ENCODE measurements around the gene DAZL. TPM values are rescaled to one million over a fixed set of nuclear protein-coding genes. Genes with fewer than 3 reads are reported as not detected.

DAZL gene
- polyA plus RNA-seq, 3 donors, result not detected

GRCh38 chr3:16653712-16654111 is 48.5 kb upstream of the DAZL start:
- H3K4me3 ChIP-seq (replicated peaks in 1 of 3; ENCODE audit: low read depth in 2 of 3, low read length in 3 of 3), result no peak overlapping the region
- DNase-seq, result no peak
- TF ChIP-seq CTCF (IDR thresholded peaks at IDR 0.05), result no peak
- H4K20me1 ChIP-seq (ENCODE audit: insufficient read depth, low read length), result no peaks in the 10 kb centered on the region
- H3K79me2 ChIP-seq (ENCODE audit: insufficient read depth, low read length), result no peaks in the 10 kb centered on the region
- H2AFZ ChIP-seq (ENCODE audit: insufficient read depth, low read depth, low read length, poor library complexity, severe bottlenecking), result no peak overlapping the region
- WGBS (ENCODE audit: insufficient coverage), result no CpG with 5 or more reads among the region's 4 CpGs
- H3K4me2 ChIP-seq (replicated peaks; ENCODE audit: extremely low read depth, low read length, poor library complexity, severe bottlenecking), result no peak overlapping the region
- peaks cover 1 to 6% (median 3%) of the 10 kb centered on the region in 7 donors for H3K9me3 Mint-ChIP-seq
- no peak overlapping the region for H3K27ac Mint-ChIP-seq
- no peaks in the 10 kb centered on the region for H3K36me3 Mint-ChIP-seq
- H3K36me3 ChIP-seq (replicated peaks in 1 of 2; ENCODE audit: control insufficient read depth in 1 of 2, insufficient read depth in 2 of 2, low read length in 2 of 2), result no peaks in the 10 kb centered on the region
- H3K27ac ChIP-seq (ENCODE audit: low read depth in 1 of 2, low read length in 2 of 2), result no peak overlapping the region
- H3K4me1 ChIP-seq (ENCODE audit: control insufficient read depth in 1 of 2, insufficient read depth in 2 of 2, low read length in 2 of 2), result peaks cover 0 to 3% of the 10 kb centered on the region in 2 donors
- H3K27me3 Mint-ChIP-seq (ENCODE audit: low read depth in 3 of 3), result no peaks in the 10 kb centered on the region
- H3K4me3 Mint-ChIP-seq, result no peak overlapping the region
- H3K4me1 Mint-ChIP-seq, result peaks cover 7% of the 10 kb centered on the region
- no peak overlapping the region for H3K9ac ChIP-seq (ENCODE audit: insufficient read depth, low read length, poor library complexity, severe bottlenecking)
- intact Hi-C loops (cut with micrococcal nuclease), result no loop called here
- no peaks in the 10 kb centered on the region for H3K9me3 ChIP-seq (replicated peaks in 1 of 2; ENCODE audit: control insufficient read depth in 1 of 2, insufficient read depth in 1 of 2, low read length in 2 of 2)
- H3K27me3 ChIP-seq (ENCODE audit: control insufficient read depth in 2 of 2, insufficient read depth in 2 of 2, low read length in 2 of 2), result no peaks in the 10 kb centered on the region

DNA sequence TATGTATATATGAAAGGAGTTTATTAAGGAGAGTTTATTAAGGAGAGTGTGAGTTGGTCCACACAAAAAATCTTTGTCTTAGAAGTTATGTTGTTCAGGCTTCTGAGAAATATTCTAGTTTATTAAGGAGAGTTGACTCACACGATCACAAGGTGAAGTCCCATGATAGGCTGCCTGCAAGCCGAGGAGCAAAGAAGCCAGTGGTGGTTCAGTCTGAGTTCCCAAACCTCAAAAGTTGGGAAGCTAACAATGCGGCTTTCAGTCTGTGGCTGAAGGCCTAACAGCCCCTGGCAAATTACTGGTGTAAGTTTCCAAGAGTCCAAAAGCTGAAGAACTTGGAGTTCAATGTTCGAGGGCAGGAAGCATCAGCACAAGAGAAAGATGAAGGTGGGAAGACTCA is 42.4 kb upstream of the DAZL start:
- WGBS (ENCODE audit: insufficient coverage), result 100% methylated on average over 3 of the region's 4 CpGs
- intact Hi-C loops (cut with micrococcal nuclease), result no loop called here
- peaks cover 0 to under 1% (median 0%) of the 10 kb centered on the region in 7 donors for H3K9me3 Mint-ChIP-seq

More for the DNA sequence above, 42.4 kb upstream of the DAZL start:
- H3K4me3 Mint-ChIP-seq, result no peak overlapping the region
- Histone ChIP-seq H3K27me3 (ENCODE audit: control insufficient read depth in 2 of 2, insufficient read depth in 2 of 2, low read length in 2 of 2) (no peaks in the 10 kb centered on the region), H3K36me3 (replicated peaks in 1 of 2; ENCODE audit: control insufficient read depth in 1 of 2, insufficient read depth in 2 of 2, low read length in 2 of 2) (no peaks in the 10 kb centered on the region), H4K20me1 (ENCODE audit: insufficient read depth, low read length) (no peaks in the 10 kb centered on the region), H3K9me3 (replicated peaks in 1 of 2; ENCODE audit: control insufficient read depth in 1 of 2, insufficient read depth in 1 of 2, low read length in 2 of 2) (no peaks in the 10 kb centered on the region), H3K27ac (ENCODE audit: low read depth in 1 of 2, low read length in 2 of 2) (no peak overlapping the region), H3K4me1 (ENCODE audit: control insufficient read depth in 1 of 2, insufficient read depth in 2 of 2, low read length in 2 of 2) (no peaks in the 10 kb centered on the region), H3K9ac (ENCODE audit: insufficient read depth, low read length, poor library complexity, severe bottlenecking) (no peak overlapping the region), H3K79me2 (ENCODE audit: insufficient read depth, low read length) (no peaks in the 10 kb centered on the region), H3K4me2 (replicated peaks; ENCODE audit: extremely low read depth, low read length, poor library complexity, severe bottlenecking) (no peak overlapping the region), H2AFZ (ENCODE audit: insufficient read depth, low read depth, low read length, poor library complexity, severe bottlenecking) (no peak overlapping the region), H3K4me3 (replicated peaks in 1 of 3; ENCODE audit: low read depth in 2 of 3, low read length in 3 of 3) (no peak overlapping the region)
- no peaks in the 10 kb centered on the region for H3K4me1 Mint-ChIP-seq
- H3K36me3 Mint-ChIP-seq, result no peaks in the 10 kb centered on the region
- H3K27me3 Mint-ChIP-seq (ENCODE audit: low read depth in 3 of 3), result no peaks in the 10 kb centered on the region
- no peak for TF ChIP-seq CTCF (IDR thresholded peaks at IDR 0.05)
- DNase-seq, result no peak
- H3K27ac Mint-ChIP-seq, result no peak overlapping the region
